ENCODE data around the gene FILIP1. TPM values are rescaled to one million over a fixed set of nuclear protein-coding genes. Genes with fewer than 3 reads are reported as not detected.

FILIP1 gene
- total and polyA plus RNA-seq, 2 donors from 2014 or later, result 0.80 to 4.6 TPM

GRCh38 chr6:75249837-75250236 is 243.8 kb downstream of the FILIP1 start:
- H3K36me3 ChIP-seq (ENCODE audit: control insufficient read depth in 2 of 3, insufficient read depth in 3 of 3, low read length in 3 of 3), result peaks cover 0 to 4% (median 0%) of the 10 kb centered on the region in 3 donors
- no peak for TF ChIP-seq CTCF (IDR thresholded peaks at IDR 0.05; ENCODE audit: borderline replicate concordance, extremely low read depth, insufficient read depth)
- DNase-seq (no peak), FAIRE-seq (no peak)
- no peaks in the 10 kb centered on the region for H3K4me1 ChIP-seq (ENCODE audit: control insufficient read depth in 2 of 3, insufficient read depth in 2 of 3, low read depth in 1 of 3, low read length in 3 of 3)
- no peak overlapping the region for H3K27ac ChIP-seq (ENCODE audit: low read depth in 2 of 2, low read length in 2 of 2)
- H3K4me3 ChIP-seq (ENCODE audit: low read length in 3 of 3), result no peak overlapping the region
- intact Hi-C loops (cut with DNase I), result no loop called here
- H3K9me3 ChIP-seq (ENCODE audit: control insufficient read depth in 2 of 3, insufficient read depth in 1 of 3, low read length in 3 of 3), result no peaks in the 10 kb centered on the region
- no peaks in the 10 kb centered on the region for H3K27me3 ChIP-seq (ENCODE audit: control insufficient read depth, insufficient read depth, low read length)
- H3K9ac ChIP-seq (ENCODE audit: low read length in 3 of 3), result no peak overlapping the region

DNA sequence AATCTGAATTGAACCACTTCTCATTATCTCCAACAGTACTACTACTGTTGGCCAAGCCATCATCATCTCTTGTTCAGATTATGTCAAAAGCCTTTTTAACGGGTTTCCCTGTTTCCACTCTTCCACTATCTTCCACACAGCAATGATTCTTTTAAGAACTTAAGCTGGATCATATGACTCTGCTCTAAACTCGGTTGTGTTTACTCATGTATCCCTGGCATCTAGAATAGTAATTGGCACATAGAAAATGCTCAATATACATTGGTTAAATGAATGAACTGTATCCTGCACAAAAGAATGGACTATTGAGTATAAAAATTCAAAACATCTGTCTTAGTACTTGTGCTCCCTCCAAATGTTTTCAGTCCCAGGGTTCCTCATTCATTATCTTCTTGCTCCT is 247.2 kb downstream of the FILIP1 start:
- no peaks in the 10 kb centered on the region for H3K27me3 ChIP-seq (ENCODE audit: control insufficient read depth, insufficient read depth, low read length)
- TF ChIP-seq CTCF (IDR thresholded peaks at IDR 0.05; ENCODE audit: borderline replicate concordance, extremely low read depth, insufficient read depth), result no peak
- H3K27ac ChIP-seq (ENCODE audit: low read depth in 2 of 2, low read length in 2 of 2), result no peak overlapping the region
- FAIRE-seq (no peak), DNase-seq (no peak)
- H3K9ac ChIP-seq (ENCODE audit: low read length in 3 of 3), result no peak overlapping the region
- intact Hi-C loops (cut with DNase I), result no loop called here
- no peak overlapping the region for H3K4me3 ChIP-seq (ENCODE audit: low read length in 3 of 3)
- no peaks in the 10 kb centered on the region for H3K9me3 ChIP-seq (ENCODE audit: control insufficient read depth in 2 of 3, insufficient read depth in 1 of 3, low read length in 3 of 3)
- no peaks in the 10 kb centered on the region for H3K36me3 ChIP-seq (ENCODE audit: control insufficient read depth in 2 of 3, insufficient read depth in 3 of 3, low read length in 3 of 3)
- H3K4me1 ChIP-seq (ENCODE audit: control insufficient read depth in 2 of 3, insufficient read depth in 2 of 3, low read depth in 1 of 3, low read length in 3 of 3), result peaks cover 0 to 6% (median 3%) of the 10 kb centered on the region in 3 donors

GRCh38 chr6:75244063-75244584 is 249.5 kb downstream of the FILIP1 start:
- FAIRE-seq, result no peak
- Histone ChIP-seq H3K4me3 (ENCODE audit: low read length in 3 of 3) (peak overlapping the region; percentile 96 to 100 (median 99)), H3K36me3 (ENCODE audit: control insufficient read depth in 2 of 3, insufficient read depth in 3 of 3, low read length in 3 of 3) (peaks cover 4 to 12% (median 8%) of the 10 kb centered on the region in 3 donors), H3K27me3 (ENCODE audit: control insufficient read depth, insufficient read depth, low read length) (no peaks in the 10 kb centered on the region), H3K9ac (ENCODE audit: low read length in 3 of 3) (peak overlapping the region; percentile 68 to 98 (median 88)), H3K4me1 (ENCODE audit: control insufficient read depth in 2 of 3, insufficient read depth in 2 of 3, low read depth in 1 of 3, low read length in 3 of 3) (peaks cover 0 to 6% (median 3%) of the 10 kb centered on the region in 3 donors), H3K9me3 (ENCODE audit: control insufficient read depth in 2 of 3, insufficient read depth in 1 of 3, low read length in 3 of 3) (no peaks in the 10 kb centered on the region), H3K27ac (ENCODE audit: low read depth in 2 of 2, low read length in 2 of 2) (peak overlapping the region; percentile 94 to 98)
- DNase-seq, result peak in 1 of 5 donors; percentile 45
- no peak for TF ChIP-seq CTCF (IDR thresholded peaks at IDR 0.05; ENCODE audit: borderline replicate concordance, extremely low read depth, insufficient read depth)
- intact Hi-C loops (cut with DNase I), result no loop called here

All from kidney (tissue), 14 donors.